ENCODE results near the gene HCN2.

HCN2 gene

DNA sequence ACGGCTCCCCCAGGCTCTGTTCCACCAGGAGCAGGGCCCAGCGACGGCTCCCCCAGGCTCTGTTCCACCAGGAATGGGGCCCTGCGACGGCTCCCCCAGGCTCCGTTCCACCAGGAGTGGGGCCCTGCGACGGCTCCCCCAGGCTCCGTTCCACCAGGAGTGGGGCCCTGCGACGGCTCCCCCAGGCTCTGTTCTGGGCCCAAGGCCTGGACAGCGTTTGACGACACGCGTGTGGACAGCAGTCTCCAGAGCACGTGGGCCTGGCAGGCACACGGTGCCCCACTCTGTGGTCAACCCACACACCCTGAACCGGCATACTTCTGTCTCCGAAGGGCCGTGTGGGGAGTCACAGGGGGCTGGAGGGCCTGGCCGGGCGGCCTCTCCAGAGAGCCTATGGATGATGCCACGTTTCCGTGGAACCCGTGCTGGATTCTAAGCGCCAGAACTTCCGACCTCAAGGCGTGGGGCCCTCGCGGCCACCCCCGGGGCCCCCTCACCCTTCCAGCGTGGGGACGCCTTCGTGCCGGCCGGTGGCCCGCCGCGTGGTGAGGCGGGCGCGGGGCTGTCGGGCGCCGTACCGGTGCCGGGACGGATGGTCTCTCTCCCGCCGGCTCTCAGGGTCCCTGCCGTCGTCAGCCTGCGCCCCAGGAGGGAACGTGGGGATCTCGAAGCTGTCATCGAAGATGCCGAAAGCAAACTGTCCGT lies 61.6 kb downstream of the HCN2 start:
- in situ Hi-C loops (cut with MboI; ENCODE audit: low sequenced_read_pairs), result no loop called here

DNA sequence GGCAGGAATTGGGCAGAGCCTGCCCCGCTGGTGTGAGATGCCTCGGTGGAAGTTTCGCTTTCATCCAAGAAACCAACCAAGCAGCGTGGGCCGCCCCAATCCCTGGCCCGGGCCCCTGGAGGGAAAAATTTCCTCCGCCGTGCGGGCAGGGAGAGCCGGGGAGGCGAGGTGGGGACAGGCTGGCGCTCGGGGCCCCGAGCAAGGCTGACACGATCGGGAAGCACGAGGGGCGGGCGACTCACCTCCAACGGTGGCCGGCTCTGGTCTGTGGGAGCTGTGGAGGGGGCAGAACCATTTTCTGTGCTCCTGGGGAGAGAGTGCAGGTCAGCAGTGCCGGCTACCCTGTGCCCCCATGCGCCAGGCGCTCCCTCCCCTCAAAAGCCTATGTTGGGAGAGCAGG lies 62.3 kb downstream of the HCN2 start:
- in situ Hi-C loops (cut with MboI; ENCODE audit: low sequenced_read_pairs), result no loop called here

DNA sequence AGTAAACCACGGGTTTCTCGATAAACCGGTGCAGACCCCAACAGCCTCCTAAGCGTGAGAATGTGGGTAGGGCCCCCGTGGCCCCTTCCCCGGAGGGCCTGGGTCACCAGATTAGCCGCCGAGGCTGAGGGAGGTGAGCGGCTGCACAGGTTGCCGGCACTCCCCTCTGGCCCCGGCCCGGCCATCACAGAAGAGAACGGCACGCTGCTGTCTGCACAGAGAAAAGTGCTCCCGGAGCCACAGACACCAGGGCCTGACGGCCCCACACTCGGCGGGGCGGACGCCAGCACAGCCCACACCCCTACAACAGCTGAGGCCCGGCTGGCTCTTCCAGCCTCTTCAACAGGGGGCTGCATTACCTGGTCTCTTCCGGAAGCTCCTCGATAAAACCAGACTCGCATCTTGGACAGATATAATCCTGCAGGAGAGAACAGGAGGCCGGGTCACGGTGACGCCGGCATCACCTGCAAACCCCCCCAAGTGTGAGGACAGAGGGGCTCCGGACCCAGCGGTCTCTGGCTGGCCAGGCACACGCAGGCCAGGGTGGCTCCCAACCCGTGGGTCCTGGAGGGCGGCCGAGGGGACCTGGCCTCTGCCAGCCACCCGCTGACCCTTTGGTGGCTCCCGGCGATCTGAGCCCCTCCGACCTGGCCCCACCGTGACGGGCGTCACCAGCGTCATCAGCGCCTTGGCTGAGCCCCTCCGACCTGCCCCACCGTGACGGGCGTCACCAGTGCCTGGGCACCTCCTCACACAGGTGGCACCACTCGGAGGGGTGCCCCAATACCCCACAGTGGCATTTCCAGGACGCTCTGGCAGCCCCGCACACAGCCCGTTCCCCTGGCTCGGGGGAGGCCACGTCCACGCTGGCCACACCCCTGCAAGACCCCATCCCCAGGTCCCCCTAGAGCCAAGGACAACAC lies 63.0 kb downstream of the HCN2 start:
- in situ Hi-C loops (cut with MboI; ENCODE audit: low sequenced_read_pairs), result no loop called here

DNA sequence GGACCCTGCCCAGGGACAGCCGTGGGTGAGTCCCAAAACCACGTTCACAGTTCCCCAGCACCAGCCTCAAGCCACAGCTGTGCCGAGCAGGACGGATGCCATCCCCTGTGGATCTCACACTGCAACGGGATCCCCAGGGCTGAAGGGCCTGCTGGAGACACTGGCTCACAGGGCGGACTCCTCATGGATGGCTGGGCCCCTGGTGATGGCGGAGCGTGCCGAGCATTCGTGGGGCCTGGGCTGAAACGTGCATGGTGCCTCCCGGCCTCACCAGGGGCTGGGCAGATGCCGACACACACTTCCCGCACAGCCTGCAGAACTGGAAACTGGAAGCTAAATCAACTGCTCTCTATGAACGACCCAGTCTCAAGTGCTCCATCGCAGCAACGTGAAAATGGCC lies 63.7 kb downstream of the HCN2 start:
- in situ Hi-C loops (cut with MboI; ENCODE audit: low sequenced_read_pairs), result no loop called here

DNA sequence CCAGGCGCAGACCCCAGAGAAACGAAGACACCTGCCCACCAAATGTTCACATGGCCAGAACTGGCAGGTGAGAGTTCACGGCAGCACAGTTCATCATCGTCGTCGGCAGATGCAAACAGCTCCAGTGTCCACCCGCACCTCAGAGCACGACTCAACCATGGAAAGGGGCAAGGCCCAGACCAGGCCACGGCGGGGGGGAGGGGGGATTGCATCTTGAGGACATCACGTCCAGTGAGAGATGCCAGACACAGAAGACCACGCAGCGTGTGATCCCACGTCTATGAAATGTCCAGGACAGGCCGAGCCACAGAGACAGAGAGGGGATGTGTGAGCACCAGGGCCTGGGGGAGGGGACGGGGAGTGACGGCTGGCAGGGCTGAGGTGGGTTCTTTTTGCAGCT lies 66.0 kb downstream of the HCN2 start:
- in situ Hi-C loops (cut with MboI; ENCODE audit: low sequenced_read_pairs), result no loop called here

DNA sequence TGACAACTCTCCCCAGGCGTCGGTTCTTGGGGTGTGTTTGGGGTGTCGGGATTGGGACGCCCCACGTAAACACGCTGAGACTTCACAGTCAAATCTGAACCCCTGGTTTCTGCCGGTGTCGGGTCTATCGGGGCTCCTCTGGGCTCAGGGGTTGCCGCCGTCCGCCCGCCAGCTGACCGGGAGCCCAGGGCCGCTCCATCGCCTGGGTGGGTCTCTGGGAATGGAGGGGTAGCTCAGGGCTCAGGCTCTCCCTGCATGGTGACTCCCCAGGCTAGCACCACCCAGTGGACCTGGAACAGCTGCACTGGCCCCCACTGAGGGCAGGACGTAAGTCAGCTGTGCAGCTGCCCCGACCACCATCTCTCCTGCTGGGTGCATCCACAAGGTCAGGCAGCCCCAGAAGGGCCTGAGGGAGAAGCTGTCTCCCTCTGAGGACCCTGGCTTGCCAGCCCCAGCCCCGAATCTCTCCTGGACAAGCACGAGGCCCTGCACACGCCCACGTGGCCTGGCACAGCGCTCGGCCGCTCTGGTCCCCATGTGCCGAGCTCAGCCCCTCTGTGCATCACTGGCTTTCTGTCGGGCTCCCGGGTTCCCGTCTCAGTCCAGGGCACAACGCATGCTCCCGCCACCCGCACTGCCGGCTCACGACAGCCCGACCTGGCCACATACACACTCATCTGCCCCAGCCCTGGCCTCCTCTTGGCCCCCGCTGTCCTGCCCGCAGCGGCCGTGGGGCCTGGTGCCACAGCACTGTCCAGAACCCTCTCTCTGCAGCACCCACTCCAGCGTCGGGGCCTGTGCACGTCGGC lies 67.3 kb downstream of the HCN2 start:
- in situ Hi-C loops (cut with MboI; ENCODE audit: low sequenced_read_pairs), result no loop called here

DNA sequence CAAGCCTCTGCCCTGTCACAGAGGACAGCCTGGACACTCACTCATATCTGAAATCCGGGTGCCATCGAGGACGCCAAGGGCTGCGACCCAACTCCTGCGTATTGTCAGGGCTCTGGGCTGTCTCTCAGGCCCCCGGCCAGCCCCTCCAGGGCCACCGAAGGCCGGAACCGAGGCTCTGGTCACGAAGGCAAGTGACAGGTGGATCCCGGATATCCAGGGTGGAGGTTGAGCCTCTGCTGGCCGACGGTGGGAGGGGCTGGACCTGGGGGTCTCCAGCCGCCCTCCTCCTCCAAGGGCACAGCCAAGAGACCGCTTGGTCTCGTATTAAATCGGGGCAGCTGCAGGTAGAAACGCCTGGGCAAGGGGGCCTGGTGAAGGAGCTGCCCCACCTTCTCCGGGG lies 67.9 kb downstream of the HCN2 start:
- in situ Hi-C loops (cut with MboI; ENCODE audit: low sequenced_read_pairs), result no loop called here

DNA sequence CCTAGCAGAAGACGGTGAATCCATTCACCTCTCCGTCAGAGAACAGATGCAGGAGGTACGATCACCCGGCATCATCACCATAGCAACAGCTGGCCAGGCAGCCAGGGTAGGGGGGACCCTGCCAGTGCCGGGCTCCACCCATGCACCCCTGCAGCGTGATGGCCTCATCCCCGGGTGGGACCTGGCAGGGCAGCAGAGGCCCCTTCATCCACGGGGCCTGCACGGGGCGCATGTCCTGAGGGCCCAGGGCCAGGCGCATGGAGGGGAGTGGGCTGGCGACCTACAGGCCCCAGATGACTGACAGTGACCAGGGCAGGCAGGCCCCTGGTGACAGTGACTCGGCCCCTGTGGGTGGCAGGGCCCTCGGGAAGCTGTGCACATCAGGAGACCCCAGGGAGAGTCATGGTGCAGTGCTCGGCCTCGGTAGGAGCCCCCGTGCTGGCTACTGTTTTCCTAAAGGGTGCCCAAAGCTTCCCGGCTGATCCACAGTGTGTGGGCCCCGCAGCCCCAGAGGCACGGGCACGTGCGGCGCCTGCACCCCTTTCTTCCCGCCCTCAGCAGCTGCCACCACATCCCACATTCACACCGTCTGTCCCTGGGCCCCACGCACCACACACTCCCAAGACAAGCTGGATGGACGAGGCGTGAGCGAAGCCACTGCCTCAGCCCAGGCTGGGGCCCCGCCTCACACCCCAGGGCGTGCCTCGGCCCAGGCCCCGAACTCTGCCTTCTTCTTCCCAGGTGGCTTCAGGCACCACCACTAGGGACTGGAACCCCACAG lies 68.6 kb downstream of the HCN2 start:
- in situ Hi-C loops (cut with MboI; ENCODE audit: low sequenced_read_pairs), result no loop called here

DNA sequence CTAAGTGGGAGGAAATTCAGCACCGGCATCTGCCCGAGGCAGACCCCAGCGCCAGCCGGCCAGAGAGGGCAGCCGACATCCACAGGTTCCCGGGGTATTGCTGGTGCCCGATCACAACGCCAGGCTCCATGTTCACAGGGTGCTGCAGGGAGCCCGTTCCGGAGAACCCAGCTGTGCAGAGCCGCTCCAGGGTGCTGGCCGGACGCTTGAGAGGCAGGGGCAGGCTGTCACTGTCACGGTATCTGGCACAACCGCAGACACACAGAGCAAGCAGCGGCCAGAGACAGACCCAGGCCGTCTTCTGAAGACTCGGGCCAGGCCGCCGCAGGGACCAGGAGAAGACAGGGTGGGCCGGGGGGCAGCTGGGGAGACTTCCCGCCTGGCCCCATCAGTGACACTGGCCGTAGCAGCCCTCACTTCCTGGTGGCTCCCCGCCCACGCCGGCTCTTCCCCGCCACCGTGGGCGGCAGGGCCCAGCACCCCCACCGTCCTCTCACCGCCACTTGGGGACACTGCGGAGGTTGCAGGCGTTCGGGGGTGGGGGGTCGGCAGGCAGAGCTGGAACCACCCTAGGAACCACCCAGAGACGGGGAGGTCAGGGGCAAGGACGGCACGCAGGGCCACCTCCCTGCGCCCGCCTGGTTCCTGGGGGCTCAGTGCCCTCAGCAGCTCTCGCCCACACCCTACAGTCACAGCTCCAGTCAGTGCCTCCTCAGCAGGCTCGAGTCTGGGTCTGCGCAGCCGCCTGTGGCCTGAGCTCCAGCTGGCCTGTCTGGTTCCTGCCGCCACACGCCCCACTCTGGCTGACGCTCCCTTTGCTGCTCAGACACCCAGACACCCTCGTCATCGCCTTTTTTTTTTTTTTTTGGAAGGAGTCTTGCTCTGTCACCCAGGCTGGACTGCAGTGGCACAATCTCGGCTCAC lies 69.5 kb downstream of the HCN2 start:
- in situ Hi-C loops (cut with MboI; ENCODE audit: low sequenced_read_pairs), result no loop called here

DNA sequence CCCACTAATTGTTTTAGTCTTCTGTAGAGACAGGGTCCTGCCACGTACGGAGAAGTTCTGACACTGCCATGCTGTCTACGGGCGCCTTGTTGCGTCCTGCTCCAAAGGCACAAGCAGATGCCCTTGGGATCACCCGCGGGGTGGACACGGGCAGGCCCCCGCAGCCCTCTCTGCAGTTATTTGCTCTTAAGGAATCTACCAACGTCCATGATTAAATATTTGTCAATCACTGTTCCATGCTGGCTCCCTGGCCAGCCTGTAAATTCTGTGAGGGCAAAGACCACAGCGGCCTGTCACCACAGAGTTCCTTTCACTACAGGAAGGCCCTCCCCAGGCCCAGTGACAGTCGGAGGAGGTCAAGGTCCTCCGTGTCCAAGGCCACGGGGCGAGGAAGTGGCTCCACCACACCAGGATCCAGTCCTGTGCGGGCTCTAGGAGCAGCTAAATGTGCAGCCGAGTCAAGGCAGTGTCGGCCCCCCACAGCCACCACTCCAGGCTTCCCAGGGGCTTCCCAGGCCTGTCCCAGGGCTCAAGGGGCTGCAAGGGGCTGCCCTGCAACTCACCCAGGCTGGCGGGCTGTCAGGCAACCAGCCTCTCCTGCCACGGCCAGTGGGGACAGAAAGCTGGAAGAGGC lies 71.2 kb downstream of the HCN2 start:
- in situ Hi-C loops (cut with MboI; ENCODE audit: low sequenced_read_pairs), result loop anchor here (10.0 kb wide), 1 partner anchor 74 kb away; no protein-coding TSS in a partner anchor

DNA sequence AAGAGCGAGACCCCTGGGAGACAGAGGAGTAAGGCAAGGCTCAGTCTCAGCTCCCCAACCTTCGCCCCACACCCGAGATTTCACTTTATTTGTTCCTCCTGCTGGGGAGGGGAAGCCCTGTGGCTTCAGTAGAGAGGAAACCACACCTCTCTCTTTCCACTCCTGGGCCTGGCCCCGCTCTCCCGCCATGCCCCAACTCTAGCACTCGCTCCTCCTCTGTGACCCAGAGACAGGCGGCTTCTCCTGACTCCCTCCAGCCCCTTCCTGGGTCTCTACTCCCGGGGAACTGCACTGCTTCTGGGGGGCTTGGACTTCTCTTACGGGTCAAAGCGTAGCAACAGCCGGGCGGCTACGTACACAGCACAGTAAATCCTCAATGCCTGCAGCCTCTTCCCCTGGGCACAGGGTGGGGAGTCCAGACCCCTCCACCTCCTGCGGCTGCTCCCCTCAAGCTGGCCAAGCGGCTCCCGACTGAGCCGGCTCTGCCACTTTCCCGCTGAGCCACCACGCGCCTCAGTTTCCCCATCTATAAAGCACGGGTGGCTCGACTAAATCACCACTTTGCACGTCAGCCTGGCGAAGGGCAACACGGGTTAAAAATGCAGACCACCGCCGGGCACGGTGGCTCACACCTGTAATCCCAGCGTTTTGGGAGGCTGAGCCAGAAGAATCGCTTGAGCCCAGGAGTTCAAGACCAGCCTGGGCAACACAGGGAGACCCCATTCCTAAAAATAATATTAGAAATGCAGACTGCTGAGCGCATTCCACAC lies 71.9 kb downstream of the HCN2 start:
- in situ Hi-C loops (cut with MboI; ENCODE audit: low sequenced_read_pairs), result loop anchor here (10.0 kb wide), 1 partner anchor 73 kb away; no protein-coding TSS in a partner anchor

DNA sequence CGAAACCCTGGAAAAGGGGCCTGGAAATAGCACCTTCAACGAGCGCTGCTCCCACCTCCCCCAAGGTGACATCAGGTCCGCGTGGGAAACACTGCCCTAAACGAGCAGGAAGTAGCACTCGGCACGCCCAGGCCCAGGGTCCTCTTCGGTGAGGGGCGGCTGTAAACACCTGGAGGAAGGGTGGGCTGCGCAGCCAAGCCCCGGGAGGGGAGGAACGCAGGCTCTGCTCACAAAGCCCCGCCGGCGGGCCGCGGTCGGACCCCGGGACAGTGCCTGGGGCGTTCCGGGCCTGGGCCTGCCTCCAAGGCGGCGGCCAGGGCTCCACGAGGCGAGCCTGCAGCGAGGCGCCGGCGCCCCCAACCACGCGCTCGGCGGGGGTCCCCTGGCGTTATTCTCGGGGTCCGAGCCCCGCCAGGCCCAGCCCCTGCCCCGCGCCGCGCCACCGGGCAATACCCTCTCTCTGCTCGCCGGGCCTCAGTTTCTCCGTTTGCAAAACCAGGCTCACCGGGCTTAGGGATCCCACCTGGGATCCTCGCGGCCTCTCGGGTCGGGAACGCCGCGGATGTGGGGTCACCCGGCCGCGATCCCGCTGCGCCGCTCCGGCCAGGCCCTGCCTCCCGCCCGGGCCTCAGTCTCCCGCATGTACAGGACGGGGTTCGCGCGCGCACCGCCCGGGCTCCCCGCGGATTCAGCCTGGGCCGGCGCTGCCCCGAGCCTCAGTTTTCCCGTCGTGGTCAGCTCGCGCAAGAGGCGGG lies 72.7 kb downstream of the HCN2 start:
- in situ Hi-C loops (cut with MboI; ENCODE audit: low sequenced_read_pairs), result loop anchor here (10.0 kb wide), 1 partner anchor 72 kb away; no protein-coding TSS in a partner anchor

DNA sequence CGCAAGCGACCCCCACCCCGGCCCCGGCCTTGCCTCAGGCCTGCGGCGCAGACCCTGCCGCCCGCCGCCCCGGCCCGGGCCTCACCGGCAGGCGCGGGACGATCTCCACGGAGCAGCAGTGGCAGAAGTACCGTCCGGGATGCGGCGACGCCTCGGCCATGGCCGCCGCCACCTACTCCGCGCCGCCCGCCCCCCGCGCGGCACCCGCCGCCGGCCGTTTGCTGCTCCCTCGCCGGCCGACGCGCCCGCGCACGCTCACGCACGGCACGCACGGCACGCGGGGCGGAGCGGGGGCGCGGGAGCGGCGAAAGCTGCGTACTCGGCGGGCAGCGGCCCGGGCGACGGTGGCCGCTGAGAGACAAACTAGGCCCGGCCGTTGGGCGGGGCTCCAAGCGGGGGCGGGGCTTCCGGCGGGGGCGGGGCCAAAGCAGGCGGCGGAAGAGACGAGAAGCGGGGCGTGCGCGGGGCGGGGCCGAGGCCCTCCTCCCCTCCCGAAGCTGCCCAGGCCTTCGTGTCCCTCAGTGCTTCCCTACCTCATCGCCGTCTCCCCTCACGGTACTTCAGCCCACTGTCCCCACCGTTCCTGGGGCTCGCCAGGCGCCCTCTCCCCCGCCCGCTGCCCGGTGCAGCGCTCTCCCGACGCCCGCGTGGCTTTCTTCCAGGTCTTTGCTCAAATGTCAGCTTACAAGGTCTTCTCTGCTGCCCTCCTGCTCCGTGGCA lies 73.4 kb downstream of the HCN2 start, which contains the start of gene RNF126:
Gene RNF126, minus strand, starts transcription at position 253 of the 720 bp plus-strand sequence. Its CDS starts 93 bp downstream, at position 160.
- in situ Hi-C loops (cut with MboI; ENCODE audit: low sequenced_read_pairs), result loop anchor here (10.0 kb wide), 1 partner anchor 72 kb away; no protein-coding TSS in a partner anchor

DNA sequence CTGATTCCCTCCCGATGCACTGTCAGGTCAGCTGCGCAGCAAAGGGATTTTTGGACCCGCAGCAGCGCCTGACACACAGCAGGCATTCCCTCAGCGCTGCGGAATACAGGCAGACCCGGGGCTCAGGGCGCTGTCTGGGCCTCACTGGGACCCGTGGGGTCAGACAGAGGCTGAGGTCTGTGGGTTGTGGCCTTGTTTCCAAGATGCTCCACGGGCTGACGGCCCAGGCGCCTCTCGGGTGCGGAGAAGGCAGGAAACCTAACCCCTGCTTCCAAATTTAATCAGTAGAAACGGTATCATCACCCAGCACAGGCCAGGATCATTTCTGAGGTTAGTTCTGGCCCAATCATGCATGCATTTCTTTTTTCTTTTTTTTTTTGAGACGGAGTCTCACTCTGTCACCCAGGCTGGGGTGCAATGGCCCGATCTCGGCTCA lies 74.0 kb downstream of the HCN2 start:
- in situ Hi-C loops (cut with MboI; ENCODE audit: low sequenced_read_pairs), result loop anchor here (10.0 kb wide), 1 partner anchor 71 kb away; no protein-coding TSS in a partner anchor

DNA sequence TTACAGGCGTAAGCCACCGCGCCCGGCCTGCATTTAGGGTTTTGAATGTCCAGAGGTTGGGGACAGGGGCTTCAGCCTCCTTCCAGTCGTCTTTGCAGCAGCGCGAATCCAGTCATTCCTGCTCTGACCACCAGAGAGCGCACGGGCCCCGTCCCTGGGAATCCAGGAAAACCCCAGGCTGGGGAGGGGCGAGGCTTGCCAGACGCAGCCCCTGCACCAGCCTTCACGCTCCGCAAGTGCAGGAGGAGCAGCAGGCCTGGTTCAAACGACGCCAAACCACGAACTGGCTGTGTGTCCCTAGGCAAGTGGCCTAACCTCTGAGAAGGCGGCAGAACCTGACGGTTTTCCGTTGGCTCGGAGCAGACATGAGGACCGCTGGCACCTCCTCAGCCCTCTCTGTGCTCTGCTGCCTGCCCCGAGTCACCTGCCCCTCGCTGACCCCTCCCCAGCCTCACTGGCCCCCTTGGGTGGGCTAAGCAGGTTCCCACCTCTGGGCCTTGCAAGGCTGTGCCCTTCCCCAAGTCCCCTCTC lies 75.3 kb downstream of the HCN2 start:
- in situ Hi-C loops (cut with MboI; ENCODE audit: low sequenced_read_pairs), result loop anchor here (10.0 kb wide), 1 partner anchor 70 kb away; no protein-coding TSS in a partner anchor
